ENCODE data around the gene FGD3. TPM values are rescaled to one million over a fixed set of nuclear protein-coding genes. Genes with fewer than 3 reads are reported as not detected.
A peak's percentile ranks its signal among the peaks of the same experiment; 100 is the strongest.

The FGD3 gene
- total and polyA plus RNA-seq, 4 donors = 6.1 to 45.9 (median 17.6) TPM

DNA sequence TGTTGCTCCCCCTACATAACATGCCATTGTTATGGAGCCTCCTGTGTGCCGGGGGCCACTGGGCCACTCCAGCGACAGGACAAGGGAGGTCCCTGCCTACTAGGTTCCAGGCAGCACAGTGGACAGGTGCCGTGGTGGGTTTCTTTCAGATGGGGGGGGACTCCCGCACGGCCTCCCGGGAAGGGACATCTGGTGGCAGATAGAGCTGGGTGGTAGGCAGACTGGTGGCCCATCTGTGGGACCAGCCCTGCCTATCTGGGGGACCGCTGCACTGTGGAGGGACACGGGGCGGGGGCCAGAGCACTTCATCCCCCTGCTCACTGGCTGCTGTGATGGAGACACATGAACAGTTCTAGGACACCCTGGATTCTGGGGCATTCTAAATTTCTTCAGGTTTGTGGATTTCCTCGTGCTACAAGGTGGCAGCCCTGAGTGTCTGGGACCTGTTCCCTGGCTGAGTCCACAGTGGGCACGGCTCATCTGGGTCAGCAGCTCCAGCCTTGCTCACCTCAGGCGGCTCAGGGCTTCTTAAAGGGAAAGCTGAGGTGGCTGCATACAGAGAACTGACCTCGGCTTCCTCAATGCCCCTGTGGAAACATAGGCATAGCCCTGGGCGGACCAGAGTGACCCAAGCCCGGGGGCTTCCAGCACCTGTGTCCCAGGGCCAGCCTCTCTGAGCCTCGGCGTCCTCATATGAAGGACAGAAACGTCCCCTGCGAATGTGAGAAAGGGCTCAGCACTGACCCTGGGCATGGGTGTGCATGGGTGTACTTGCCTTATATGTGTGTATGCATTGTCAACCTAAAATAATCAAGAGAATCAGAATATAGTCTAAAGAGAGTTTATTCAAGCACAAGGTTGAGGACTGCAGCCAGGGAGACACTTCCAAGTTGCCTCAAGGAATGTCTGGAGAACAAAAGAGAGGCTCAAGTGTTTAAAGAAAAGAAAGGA, 22.5 kb downstream of the FGD3 start:
- 82 to 90% methylated on average over 19 of the region's 19 CpGs for WGBS, 2 donors
- DNase-seq = no peak
- TF ChIP-seq, protein P1, sequence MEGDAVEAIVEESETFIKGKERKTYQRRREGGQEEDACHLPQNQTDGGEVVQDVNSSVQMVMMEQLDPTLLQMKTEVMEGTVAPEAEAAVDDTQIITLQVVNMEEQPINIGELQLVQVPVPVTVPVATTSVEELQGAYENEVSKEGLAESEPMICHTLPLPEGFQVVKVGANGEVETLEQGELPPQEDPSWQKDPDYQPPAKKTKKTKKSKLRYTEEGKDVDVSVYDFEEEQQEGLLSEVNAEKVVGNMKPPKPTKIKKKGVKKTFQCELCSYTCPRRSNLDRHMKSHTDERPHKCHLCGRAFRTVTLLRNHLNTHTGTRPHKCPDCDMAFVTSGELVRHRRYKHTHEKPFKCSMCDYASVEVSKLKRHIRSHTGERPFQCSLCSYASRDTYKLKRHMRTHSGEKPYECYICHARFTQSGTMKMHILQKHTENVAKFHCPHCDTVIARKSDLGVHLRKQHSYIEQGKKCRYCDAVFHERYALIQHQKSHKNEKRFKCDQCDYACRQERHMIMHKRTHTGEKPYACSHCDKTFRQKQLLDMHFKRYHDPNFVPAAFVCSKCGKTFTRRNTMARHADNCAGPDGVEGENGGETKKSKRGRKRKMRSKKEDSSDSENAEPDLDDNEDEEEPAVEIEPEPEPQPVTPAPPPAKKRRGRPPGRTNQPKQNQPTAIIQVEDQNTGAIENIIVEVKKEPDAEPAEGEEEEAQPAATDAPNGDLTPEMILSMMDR (IDR thresholded peaks at IDR 0.05; ENCODE audit: control extremely low read depth, extremely low read depth) = no peak
- Histone ChIP-seq H3K9me3 (ENCODE audit: control insufficient read depth in 4 of 4, insufficient read depth in 3 of 4, low read length in 3 of 4) (no peaks in the 10 kb centered on the region), H3K27me3 (ENCODE audit: control insufficient read depth in 3 of 3, insufficient read depth in 3 of 3, low read length in 2 of 3) (no peaks in the 10 kb centered on the region), H3K4me3 (no peak overlapping the region), H3K27ac (ENCODE audit: low read depth in 1 of 2, low read length in 1 of 2) (peak overlapping the region in 1 of 2 donors; percentile 57), H3K9ac (ENCODE audit: insufficient read depth in 1 of 2, low read length in 2 of 2) (no peak overlapping the region), H3K4me1 (ENCODE audit: control insufficient read depth in 5 of 5, insufficient read depth in 5 of 5, low read length in 5 of 5) (peaks cover 0 to 17% (median 0%) of the 10 kb centered on the region in 5 donors), H3K36me3 (ENCODE audit: control insufficient read depth in 4 of 4, insufficient read depth in 4 of 4, low read length in 4 of 4) (no peaks in the 10 kb centered on the region)
- ATAC-seq (ENCODE audit: insufficient read depth, low FRiP score) = no peak

DNA sequence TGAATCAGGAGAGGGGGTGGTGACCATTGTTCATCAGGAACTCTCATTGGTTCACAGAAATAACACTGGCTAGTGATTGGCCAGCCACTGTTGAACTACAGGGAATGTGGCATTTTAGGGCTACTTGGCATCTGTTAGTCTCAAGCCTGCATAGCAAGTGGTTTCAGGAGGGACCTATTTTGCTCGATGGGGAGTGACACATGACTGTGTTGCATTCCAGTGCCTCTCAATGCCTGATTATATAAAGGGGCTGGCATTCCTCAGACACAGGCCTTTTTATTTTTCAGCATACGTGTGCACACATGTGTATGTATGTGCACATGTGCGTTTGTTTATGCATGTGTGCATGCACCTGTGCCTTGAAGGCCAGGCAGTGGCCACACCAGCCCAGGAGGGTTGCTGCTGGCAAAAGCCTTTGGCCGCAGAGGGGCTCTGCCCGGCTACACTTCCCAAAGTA, 23.2 kb downstream of the FGD3 start:
- Histone ChIP-seq H3K27ac (ENCODE audit: low read depth in 1 of 2, low read length in 1 of 2) (peak overlapping the region in 1 of 2 donors; percentile 11), H3K36me3 (ENCODE audit: control insufficient read depth in 4 of 4, insufficient read depth in 4 of 4, low read length in 4 of 4) (peaks cover 0 to 2% (median 0%) of the 10 kb centered on the region in 4 donors), H3K27me3 (ENCODE audit: control insufficient read depth in 3 of 3, insufficient read depth in 3 of 3, low read length in 2 of 3) (no peaks in the 10 kb centered on the region), H3K4me3 (no peak overlapping the region), H3K9me3 (ENCODE audit: control insufficient read depth in 4 of 4, insufficient read depth in 3 of 4, low read length in 3 of 4) (no peaks in the 10 kb centered on the region), H3K9ac (ENCODE audit: insufficient read depth in 1 of 2, low read length in 2 of 2) (peak overlapping the region in 1 of 2 donors; percentile 25), H3K4me1 (ENCODE audit: control insufficient read depth in 5 of 5, insufficient read depth in 5 of 5, low read length in 5 of 5) (peaks cover 0 to 23% (median 0%) of the 10 kb centered on the region in 5 donors)
- peak; percentile 54 for ATAC-seq (ENCODE audit: insufficient read depth, low FRiP score)
- peak in 2 of 3 donors; percentile 51 to 65 for DNase-seq
- 71 to 77% methylated on average over 5 of the region's 5 CpGs for WGBS, 2 donors
- TF ChIP-seq, protein P1 (IDR thresholded peaks at IDR 0.05; ENCODE audit: control extremely low read depth, extremely low read depth) = no peak

DNA sequence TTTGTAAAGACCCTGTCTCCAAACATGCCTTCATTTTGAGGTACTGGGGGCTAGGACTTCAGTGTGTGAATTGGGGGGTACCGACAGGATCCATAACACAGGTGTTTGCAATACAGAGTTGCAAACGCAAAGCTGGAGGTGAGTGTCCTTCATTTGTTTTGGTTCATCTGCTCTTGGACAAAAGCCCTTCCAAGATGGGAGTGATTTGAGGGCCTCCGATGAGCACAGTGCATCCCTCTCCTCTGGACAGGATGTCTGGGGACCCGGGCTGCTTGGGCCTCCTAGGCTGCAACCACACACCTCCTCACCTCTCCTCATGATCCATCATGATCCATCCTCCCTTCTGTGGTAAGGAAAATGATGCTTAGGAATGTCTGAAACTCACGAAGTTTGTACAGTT, 23.8 kb downstream of the FGD3 start:
- H3K27ac ChIP-seq (ENCODE audit: low read depth in 1 of 2, low read length in 1 of 2) = peak overlapping the region in 1 of 2 donors; percentile 37
- no peaks in the 10 kb centered on the region for H3K9me3 ChIP-seq (ENCODE audit: control insufficient read depth in 4 of 4, insufficient read depth in 3 of 4, low read length in 3 of 4)
- DNase-seq (no peak), ATAC-seq (ENCODE audit: insufficient read depth, low FRiP score) (no peak)
- WGBS, 2 donors = 75 to 87% methylated on average over 5 of the region's 5 CpGs
- H3K4me3 ChIP-seq = no peak overlapping the region
- H3K4me1 ChIP-seq (ENCODE audit: control insufficient read depth in 5 of 5, insufficient read depth in 5 of 5, low read length in 5 of 5) = peaks cover 0 to 23% (median 0%) of the 10 kb centered on the region in 5 donors
- peaks cover 0 to 2% (median 0%) of the 10 kb centered on the region in 4 donors for H3K36me3 ChIP-seq (ENCODE audit: control insufficient read depth in 4 of 4, insufficient read depth in 4 of 4, low read length in 4 of 4)
- no peaks in the 10 kb centered on the region for H3K27me3 ChIP-seq (ENCODE audit: control insufficient read depth in 3 of 3, insufficient read depth in 3 of 3, low read length in 2 of 3)
- TF ChIP-seq, protein P1 (IDR thresholded peaks at IDR 0.05; ENCODE audit: control extremely low read depth, extremely low read depth) = no peak
- H3K9ac ChIP-seq (ENCODE audit: insufficient read depth in 1 of 2, low read length in 2 of 2) = peak overlapping the region in 1 of 2 donors; percentile 25

Measured in lung (tissue), 12 donors.